Transverse colon (tissue), 3 donors: ENCODE results near the gene CERS4.

Experiments used
- CTCF ChIP-seq, 5 experiments: fragments of 200-600 bp in 3 of 5; fragments of 450-650 bp in 2 of 5; sonication (generic) in 3 of 5; IDR thresholded peaks; 1 replicate in 2 of 5; 2 replicates in 3 of 5; pipeline ENCODE4 v1.5.1; 2016 to 2017; ENCODE audit warnings: antibody characterized with exemption in 5 of 5, inconsistent platforms in 3 of 5, mild to moderate bottlenecking in 2 of 5, moderate library complexity in 1 of 5
- EP300 ChIP-seq: sonication (generic); formaldehyde crosslinking; IDR thresholded peaks from one replicate; pipeline ENCODE4 v1.6.1; 2017; ENCODE audit warnings: antibody characterized with exemption, low read depth

- TF ChIP-seq EP300: no peak
- TF ChIP-seq CTCF (IDR thresholded peaks at IDR 0.05): no peak
These were observed 52.7 kb downstream of the CERS4 start for GRCh38 chr19:8261881-8262280.
